Raji (cell line): ENCODE measurements around the gene NXPE1.

Experiments
- POLR2A ChIP-seq: IDR thresholded peaks from 2 replicates; pipeline ENCODE4 v1.6.1; 2011; ENCODE audit warnings: low read depth, low read length, control low read depth; ENCODE audit not compliant: insufficient read depth

Gene NXPE1

DNA sequence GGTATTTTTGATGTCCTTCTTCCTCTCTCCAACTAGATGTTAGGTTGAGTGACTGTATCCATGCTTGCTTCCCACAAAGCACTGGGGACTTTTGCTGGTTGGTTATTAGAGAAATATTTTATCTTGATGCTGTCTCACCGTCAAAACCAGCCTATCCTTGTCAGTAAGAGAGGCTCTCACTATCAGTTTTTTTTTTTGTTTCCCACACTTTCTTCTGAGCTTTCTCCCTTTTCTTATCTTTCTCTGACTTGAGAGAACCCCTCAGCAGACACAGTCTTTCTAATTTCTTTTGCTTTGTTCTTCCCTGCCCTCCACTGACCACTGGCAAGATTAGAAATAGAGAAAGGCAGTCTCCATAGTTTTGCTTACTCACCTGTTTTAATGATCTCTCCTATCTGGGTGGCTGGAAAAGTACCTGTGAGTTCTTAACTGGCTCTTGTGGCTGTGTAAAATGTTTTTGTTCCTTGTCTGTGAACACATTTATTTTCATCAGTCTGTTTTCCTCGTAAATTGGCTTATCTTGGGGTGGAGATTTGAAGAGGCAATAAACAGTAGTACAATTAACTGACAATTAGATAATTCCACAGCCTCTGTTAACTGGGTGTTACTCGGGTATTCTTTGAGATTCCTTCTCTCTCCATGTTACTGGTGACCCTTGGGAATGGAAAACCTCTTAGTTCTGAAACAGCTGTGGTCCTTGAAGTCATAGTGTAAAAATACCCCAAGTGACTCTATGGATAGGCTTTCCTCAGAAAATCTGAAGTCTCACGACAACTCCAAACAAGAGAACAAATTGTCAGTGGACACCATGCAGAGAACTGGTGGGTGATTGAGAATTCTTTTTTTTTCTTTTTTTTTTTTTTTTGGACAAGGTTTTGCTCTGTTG is at the start of gene NXPE1:
TSS of gene NXPE1 (minus strand) at position 457 of the 886 bp plus-strand sequence. CDS start 8,680 bp downstream, outside the sequence.
- no peak for TF ChIP-seq POLR2A

DNA sequence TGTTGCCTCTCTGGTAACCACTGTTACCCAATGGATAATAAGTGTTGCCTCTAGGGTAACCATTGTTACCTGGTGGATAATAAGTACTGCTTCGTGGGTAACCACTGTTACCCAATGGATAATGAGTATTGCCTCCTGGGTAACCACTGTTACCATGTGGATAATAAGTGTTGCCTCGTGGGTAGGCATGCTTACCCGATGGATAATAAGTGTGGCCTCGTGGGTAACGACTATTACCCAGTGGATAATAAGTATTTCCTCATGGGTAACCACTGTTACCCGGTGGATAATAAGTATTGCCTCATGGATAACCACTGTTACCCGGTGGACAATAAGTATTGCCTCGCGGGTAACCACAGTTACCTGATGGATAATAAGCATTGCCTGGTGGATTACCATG is 49.7 kb upstream of the NXPE1 start:
- no peak for TF ChIP-seq POLR2A

DNA sequence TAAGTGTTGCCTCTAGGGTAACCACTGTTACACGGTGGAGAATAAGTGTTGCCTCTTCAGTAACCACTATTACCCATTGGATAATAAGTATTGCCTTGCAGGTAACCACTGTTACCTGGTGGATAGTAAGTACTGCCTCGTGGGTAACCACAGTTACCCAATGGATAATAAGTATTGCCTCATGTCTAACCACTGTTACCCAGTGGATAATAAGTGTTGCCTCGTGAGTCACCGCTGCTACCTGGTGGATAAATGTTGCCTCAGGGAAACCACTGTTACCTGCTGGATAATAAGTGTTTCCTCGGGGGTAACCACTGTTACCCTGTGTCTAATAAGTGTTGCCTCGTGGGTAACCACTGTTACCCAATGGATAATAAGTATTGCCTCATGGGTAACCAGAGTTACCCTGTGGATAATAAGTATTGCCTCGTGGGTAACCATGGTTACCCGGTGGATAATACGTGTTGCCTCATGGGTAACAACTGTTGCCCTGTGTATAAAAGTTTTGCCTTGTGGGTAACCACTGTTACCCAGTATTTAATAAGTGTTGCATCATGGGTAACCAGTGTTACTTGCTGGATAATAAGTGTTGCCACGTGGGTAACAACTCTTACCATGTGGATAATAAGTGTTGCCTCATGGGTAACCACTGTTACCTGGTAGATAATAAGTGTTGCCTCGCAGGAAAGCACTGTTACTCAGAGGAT is 48.2 kb upstream of the NXPE1 start:
- no peak for TF ChIP-seq POLR2A

GRCh38 chr11:114606003-114606801 is 46.5 kb upstream of the NXPE1 start:
- no peak for TF ChIP-seq POLR2A

- no peak for TF ChIP-seq POLR2A
These were observed 45.7 kb upstream of the NXPE1 start for GRCh38 chr11:114605370-114605769.

GRCh38 chr11:114604886-114605285 is 45.2 kb upstream of the NXPE1 start:
- no peak for TF ChIP-seq POLR2A

GRCh38 chr11:114604179-114604813 is 44.6 kb upstream of the NXPE1 start:
- TF ChIP-seq POLR2A: no peak

DNA sequence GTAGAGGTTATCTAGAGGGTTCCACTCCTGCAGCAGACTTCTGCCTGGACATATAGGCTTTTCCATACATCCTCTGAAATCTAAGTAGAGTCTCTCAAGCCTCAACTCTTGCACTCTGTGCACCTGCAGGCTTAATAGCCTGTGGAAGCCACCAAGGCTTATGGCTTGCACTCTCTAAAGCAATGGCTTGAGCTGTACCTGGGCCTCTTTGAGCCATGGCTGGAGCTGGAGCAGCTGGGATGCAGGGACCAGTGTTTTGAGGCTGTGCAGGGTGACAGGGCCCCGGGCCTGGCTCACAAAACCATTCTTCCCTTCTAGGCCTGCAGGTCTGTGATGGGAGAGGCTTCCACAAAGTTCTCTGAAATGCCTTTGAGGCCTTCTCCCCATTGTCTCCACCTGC is 38.8 kb upstream of the NXPE1 start:
- no peak for TF ChIP-seq POLR2A

- no peak for TF ChIP-seq POLR2A
These were observed 36.7 kb upstream of the NXPE1 start for GRCh38 chr11:114596175-114596919.

GRCh38 chr11:114595571-114595970 is 35.9 kb upstream of the NXPE1 start, which contains the start of gene NXPE4:
Gene NXPE4 (minus strand): TSS chr11:114595786. CDS start chr11:114594759, 1,027 bp downstream.
- TF ChIP-seq POLR2A: no peak

GRCh38 chr11:114594703-114595102 is 35.0 kb upstream of the NXPE1 start:
- TF ChIP-seq POLR2A: no peak

- no peak for TF ChIP-seq POLR2A
These were observed 27.8 kb upstream of the NXPE1 start for GRCh38 chr11:114587398-114587953.

DNA sequence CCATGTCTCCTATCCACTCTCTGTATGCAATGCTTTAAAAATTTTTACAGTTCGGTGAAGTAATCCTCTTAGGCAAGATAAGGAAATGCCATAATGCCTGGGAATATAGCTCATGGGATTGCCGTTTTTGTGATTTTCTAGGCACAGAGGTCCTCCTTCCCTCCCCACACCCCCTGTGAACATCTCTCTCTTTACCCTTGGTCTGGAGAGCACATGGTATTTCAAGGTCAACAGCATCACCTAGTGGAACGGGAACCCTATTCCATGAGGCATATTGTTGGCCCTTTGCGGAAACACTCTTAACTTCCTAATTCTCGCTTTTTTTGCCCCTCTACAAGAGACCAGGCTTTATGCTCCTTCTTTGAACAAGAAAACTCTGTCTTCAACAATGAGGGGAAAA is 27.1 kb upstream of the NXPE1 start:
- no peak for TF ChIP-seq POLR2A

DNA sequence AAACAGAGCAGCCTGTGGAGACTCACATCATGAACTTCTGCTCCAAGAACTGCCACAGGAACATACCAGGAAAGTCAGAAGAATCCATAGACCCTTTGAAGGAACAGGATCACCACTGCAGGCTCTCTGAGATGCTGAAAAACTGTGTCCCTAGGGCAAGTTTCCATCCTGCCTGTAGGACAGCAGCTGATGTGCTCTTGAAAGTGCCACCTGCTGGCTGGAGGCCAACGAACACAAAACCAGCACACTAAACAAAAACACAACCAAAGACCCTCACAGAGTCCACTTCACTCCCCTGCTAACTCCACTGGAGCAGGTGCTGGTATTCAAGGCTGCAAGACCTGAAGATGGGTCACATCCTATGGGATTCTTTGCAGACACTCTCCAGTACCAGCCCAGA is 12.0 kb upstream of the NXPE1 start:
- TF ChIP-seq POLR2A: no peak

DNA sequence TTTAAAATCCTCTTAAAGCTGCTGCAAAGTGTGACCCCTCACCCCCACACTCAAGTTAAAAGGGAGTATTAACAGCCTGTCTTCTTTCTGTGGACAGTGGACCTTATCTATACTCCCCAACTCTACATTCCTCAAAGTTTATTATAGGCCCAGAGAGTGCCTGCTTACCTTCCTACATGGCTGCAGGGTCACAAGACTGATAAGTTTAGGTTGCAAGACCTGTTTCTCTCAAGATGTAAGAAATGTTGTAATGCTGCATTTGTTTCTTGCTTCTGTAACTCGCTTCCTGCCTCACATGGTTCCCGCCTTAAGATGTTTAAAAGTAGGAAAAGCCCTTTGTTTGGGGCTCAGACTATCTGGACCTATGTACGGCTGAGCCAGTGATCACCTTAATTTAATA is 10.1 kb upstream of the NXPE1 start:
- TF ChIP-seq POLR2A: no peak
